ENCODE data around the gene VWA3A. TPM values are rescaled to one million over a fixed set of nuclear protein-coding genes. Genes with fewer than 3 reads are reported as not detected.

Gene VWA3A
- total RNA-seq, 1 donor from 2014 or later, result 12.3 TPM

DNA sequence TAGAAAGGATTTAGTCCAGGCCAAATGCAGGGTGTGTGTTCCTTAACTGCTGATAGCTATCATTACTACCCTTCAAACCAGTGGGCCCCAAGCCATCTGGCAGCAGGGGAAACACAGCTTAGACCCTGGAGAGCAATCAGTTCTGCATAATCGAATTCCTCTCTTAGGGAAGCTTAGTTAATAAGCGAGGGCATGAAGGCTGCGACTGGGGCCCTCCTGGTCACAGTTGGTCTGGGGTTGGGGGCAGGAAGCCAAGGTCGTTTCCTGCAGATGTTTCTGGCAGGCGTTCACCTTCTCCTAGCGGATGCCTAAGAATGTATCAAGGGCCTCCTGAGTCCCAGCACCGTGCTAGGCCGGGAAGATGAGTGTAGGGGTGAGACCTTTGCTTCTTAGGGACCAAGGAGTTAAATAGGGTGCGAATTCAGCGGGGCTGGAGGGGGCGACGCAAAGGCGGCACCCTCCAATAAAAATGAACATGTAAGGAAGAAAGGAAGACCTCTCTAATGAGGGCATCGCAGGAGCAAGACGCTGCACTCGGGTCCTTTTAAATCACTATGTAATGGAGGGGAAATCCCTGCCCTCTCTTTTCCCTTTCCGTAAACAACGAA is 97.2 kb downstream of the VWA3A start:
- ATAC-seq (no peak), DNase-seq (peak; percentile 60)
- intact Hi-C loops (cut with DNase I), result loop anchor here (5.0 kb wide), 1 partner anchor 187 kb away; the partner anchor contains the start of gene PDZD9
- Histone ChIP-seq H3K4me3 (peak overlapping the region; percentile 78), H3K9me3 (no peaks in the 10 kb centered on the region), H3K27ac (peak overlapping the region; percentile 93), H3K36me3 (no peaks in the 10 kb centered on the region), H3K4me1 (peaks cover 41% of the 10 kb centered on the region), H3K27me3 (ENCODE audit: low read depth) (no peaks in the 10 kb centered on the region)
- TF ChIP-seq, protein P1, sequence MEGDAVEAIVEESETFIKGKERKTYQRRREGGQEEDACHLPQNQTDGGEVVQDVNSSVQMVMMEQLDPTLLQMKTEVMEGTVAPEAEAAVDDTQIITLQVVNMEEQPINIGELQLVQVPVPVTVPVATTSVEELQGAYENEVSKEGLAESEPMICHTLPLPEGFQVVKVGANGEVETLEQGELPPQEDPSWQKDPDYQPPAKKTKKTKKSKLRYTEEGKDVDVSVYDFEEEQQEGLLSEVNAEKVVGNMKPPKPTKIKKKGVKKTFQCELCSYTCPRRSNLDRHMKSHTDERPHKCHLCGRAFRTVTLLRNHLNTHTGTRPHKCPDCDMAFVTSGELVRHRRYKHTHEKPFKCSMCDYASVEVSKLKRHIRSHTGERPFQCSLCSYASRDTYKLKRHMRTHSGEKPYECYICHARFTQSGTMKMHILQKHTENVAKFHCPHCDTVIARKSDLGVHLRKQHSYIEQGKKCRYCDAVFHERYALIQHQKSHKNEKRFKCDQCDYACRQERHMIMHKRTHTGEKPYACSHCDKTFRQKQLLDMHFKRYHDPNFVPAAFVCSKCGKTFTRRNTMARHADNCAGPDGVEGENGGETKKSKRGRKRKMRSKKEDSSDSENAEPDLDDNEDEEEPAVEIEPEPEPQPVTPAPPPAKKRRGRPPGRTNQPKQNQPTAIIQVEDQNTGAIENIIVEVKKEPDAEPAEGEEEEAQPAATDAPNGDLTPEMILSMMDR (IDR thresholded peaks at IDR 0.05), result no peak

DNA sequence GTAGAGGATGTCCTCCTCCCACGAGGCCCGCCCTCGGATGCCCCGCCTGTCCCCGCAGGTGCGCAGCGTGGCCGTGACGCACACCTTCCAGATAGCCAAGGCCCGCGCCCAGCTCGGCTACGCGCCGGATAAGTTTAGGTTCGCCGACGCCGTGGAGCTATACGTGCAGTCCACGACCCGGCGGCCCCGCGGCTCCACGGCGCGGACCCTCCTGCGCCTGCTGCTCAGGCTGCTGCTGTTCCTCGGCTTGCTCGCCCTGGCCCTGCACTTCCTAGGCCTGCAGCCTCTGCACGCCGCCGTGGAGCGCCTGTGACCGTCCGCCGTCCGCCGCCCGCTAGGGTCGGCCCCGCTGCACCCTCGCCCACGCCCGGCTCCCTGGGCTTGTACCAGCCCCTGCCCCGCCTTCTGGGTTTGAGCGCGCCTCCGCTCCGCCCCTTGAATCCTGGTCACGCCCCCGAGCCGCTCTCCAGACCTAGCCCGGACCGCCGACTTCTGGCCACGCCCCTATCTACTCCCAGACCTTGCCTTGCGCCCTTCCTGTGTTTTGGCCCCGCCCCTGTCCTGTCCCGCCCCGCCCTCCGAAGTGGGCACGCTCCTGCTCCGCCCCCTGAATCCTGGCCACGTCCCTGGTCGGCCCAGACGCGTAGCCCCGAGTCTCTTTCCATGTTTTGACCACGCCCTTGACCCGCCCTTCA is 97.9 kb downstream of the VWA3A start:
- DNase-seq, result peak; percentile 100
- intact Hi-C loops (cut with DNase I), result no loop called here
- peak; percentile 82 to 88 for ATAC-seq
- H3K4me1 ChIP-seq, result peaks cover 43% of the 10 kb centered on the region
- TF ChIP-seq, protein P1 (IDR thresholded peaks at IDR 0.05), result no peak
- peak overlapping the region; percentile 78 for H3K4me3 ChIP-seq
- H3K36me3 ChIP-seq, result no peaks in the 10 kb centered on the region
- H3K27me3 ChIP-seq (ENCODE audit: low read depth), result no peaks in the 10 kb centered on the region
- H3K27ac ChIP-seq, result peak overlapping the region; percentile 93
- no peaks in the 10 kb centered on the region for H3K9me3 ChIP-seq

DNA sequence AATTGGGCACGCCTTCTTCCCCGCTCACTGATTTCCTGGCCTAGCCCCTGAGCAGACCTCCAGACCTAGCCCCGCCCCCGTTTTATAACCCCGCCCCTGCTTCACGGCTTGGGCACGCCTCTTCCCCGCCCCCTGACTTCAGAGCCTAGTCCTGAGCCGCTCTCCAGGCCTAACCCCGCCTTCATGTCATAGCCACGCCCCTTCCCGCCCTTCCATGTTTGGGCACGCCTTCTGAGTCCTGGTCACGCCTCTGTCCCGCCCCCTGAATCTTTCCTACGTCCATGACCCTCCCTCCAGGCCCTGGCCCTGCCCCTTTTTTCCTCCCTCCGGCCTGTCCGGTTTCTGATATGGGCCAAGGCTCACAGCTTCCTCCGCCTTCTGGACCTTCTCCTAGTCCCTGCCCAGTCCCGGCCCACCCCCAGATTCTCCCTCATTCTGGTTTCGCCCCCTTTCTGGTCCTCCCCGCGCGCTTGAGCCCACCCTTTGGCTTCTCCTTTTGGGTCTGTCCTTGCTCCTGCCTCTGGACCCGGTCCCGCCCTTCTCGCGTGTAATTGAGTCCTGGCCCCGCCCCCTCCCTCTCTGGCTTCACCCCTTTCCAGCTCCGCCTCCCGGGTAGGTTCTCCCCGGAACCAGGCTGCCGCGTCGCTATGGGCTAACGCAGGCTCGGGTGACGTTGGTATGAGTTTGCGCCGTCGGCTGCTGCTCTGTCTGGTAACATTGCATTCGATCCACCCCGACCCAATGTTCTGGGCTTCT is 98.6 kb downstream of the VWA3A start:
- H3K27ac ChIP-seq, result peak overlapping the region; percentile 93
- no peaks in the 10 kb centered on the region for H3K9me3 ChIP-seq
- ATAC-seq (peak; percentile 85 to 90), DNase-seq (peak; percentile 100)
- peak overlapping the region; percentile 78 for H3K4me3 ChIP-seq
- H3K36me3 ChIP-seq, result no peaks in the 10 kb centered on the region
- intact Hi-C loops (cut with DNase I), result no loop called here
- peaks cover 46% of the 10 kb centered on the region for H3K4me1 ChIP-seq
- H3K27me3 ChIP-seq (ENCODE audit: low read depth), result no peaks in the 10 kb centered on the region
- TF ChIP-seq, protein P1 (IDR thresholded peaks at IDR 0.05), result no peak

DNA sequence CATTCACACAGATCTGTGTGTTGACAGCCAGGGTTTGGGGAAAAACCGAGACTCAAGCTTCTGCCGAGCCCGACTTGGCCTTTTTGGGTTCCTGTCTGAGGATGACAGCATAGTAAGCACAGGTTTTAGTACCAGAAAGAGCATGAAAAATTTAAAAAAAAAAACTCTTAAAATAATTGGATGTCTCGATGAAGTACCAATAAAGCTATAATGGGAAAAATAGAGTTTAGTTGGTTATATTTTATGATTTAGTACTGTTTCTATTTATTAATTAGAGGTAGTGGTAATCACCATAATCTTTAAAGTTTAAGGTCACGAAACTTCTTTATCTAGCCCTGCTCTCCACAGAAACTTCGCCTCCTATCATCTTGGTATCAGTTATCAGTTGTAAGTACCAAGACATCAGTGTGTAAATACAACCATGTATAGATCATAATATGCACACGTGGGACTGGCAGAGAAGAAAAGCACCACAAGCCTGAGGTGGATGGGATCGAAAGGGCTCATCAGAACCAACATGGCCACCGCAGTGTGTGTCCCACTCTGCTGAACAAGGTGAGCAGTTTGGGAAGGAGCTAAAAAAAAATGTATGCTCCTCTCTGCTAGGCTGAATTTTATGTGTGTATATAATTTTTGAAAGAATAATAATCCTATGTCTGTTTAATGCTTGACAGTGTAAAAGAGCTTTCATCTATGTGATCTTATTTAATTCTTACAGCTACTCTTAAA is 99.4 kb downstream of the VWA3A start:
- peaks cover 53% of the 10 kb centered on the region for H3K4me1 ChIP-seq
- no peaks in the 10 kb centered on the region for H3K9me3 ChIP-seq
- H3K27me3 ChIP-seq (ENCODE audit: low read depth), result no peaks in the 10 kb centered on the region
- TF ChIP-seq, protein P1 (IDR thresholded peaks at IDR 0.05), result no peak
- DNase-seq (no peak), ATAC-seq (no peak)
- H3K36me3 ChIP-seq, result no peaks in the 10 kb centered on the region
- H3K27ac ChIP-seq, result peak overlapping the region; percentile 93
- H3K4me3 ChIP-seq, result peak overlapping the region; percentile 52
- intact Hi-C loops (cut with DNase I), result no loop called here

Data from lower lobe of right lung (tissue), 2 donors.